K562 (cell line): ENCODE data around the gene ZBTB18. TPM values are rescaled to one million over a fixed set of nuclear protein-coding genes. Genes with fewer than 3 reads are reported as not detected.

Source experiments
- ATAC-seq: fragments of 200-7000 bp; cut with Tn5 transposase; 3 replicates; pipeline ENCODE4 v1.9.1; 2020; ENCODE audit warnings: moderate library complexity
- BruUV-seq: library from RNA; stranded (reverse); fragments of 400-500 nt; replicated peaks from 2 replicates; lab custom pipeline; 2021; lab: Mats Ljungman, UMichigan
- CTCF ChIA-PET: fragments of 300-600 bp; formaldehyde crosslinking; extraction: SDS; loops from one replicate; lab custom pipeline; 2021; ENCODE audit warnings: low intra/inter-chr PET ratio; lab: Yijun Ruan, JAX
- POLR2A ChIA-PET: fragments of 300-600, 350-650 bp; sonication (Branson Sonifier 250); formaldehyde crosslinking; extraction: SDS; loops from one replicate; lab custom pipeline; 2021; ENCODE audit warnings: antibody characterized with exemption, inconsistent platforms; lab: Yijun Ruan, JAX
- DNase-seq, 4 experiments: peaks; one replicate each; pipeline versions ENCODE4 v3.0.0 to v3.0.0-alpha.2; 2011 to 2018; ENCODE audit warnings: low spot score in 3 of 4, mixed read lengths in 3 of 4; ENCODE audit errors: extremely low read depth in 1 of 4
- FAIRE-seq: peaks from 2 replicates; lab custom pipeline; 2011; peaks lifted over from hg19 to GRCh38; lab: Jason Lieb, UNC
- H2AFZ ChIP-seq: 2 replicates; pipeline ENCODE4 v1.6.0; 2011; ENCODE audit warnings: low read depth, low read length, control low read depth, inconsistent platforms
- H3K27ac ChIP-seq: fragments of 200-600 bp; 3 replicates; pipeline ENCODE4 v1.8.0; 2011; ENCODE audit warnings: low read depth, mild to moderate bottlenecking, control low read depth, inconsistent platforms, low read length, moderate library complexity, mixed read lengths; ENCODE audit errors: extremely low read depth
- H3K27me3 ChIP-seq, 2 experiments: fragments of 300-600 bp in 1 of 2; 2 replicates in 1 of 2; 3 replicates in 1 of 2; pipeline versions ENCODE4 v1.6.0 to v1.8.0; 2011; ENCODE audit warnings: inconsistent platforms in 2 of 2, low read length in 2 of 2, mild to moderate bottlenecking in 1 of 2, mixed read lengths in 1 of 2, moderate library complexity in 1 of 2; ENCODE audit not compliant: control insufficient read depth in 2 of 2, insufficient read depth in 2 of 2
- H3K36me3 ChIP-seq: fragments of 300-600 bp; 3 replicates; pipeline ENCODE4 v1.8.0; 2011; ENCODE audit warnings: mild to moderate bottlenecking, low read length, inconsistent platforms; ENCODE audit not compliant: control insufficient read depth, insufficient read depth
- H3K4me1 ChIP-seq, 2 experiments: fragments of 200-600 bp in 1 of 2; replicated peaks in 1 of 2; 2 replicates in 1 of 2; 3 replicates in 1 of 2; pipeline versions ENCODE4 v1.5.1 to v1.8.0; 2011; ENCODE audit warnings: inconsistent platforms in 2 of 2, low read length in 2 of 2, mild to moderate bottlenecking in 1 of 2, mixed read lengths in 1 of 2, moderate library complexity in 1 of 2; ENCODE audit not compliant: control insufficient read depth in 2 of 2, insufficient read depth in 2 of 2
- H3K4me2 ChIP-seq: 2 replicates; pipeline ENCODE4 v1.6.1; 2011; ENCODE audit warnings: low read length, control low read depth, inconsistent platforms, mixed read lengths; ENCODE audit not compliant: insufficient read depth
- H3K4me3 ChIP-seq: fragments of 200-600 bp; sonication (generic), shearing (Covaris generic); 2 replicates; pipeline ENCODE4 v1.5.1; 2016; ENCODE audit warnings: control low read depth, inconsistent platforms
- H3K79me2 ChIP-seq: fragments of 200-600 bp; 3 replicates; pipeline ENCODE4 v1.8.0; 2011; ENCODE audit warnings: low read length, inconsistent platforms; ENCODE audit not compliant: control insufficient read depth, insufficient read depth
- H3K9ac ChIP-seq, 2 experiments: 2 replicates each; pipeline versions ENCODE4 v1.6.0 to v1.6.1; 2011; ENCODE audit warnings: low read depth in 2 of 2, low read length in 2 of 2, control low read depth in 1 of 2, inconsistent platforms in 1 of 2, mild to moderate bottlenecking in 1 of 2, mixed read lengths in 1 of 2; ENCODE audit not compliant: insufficient read depth in 1 of 2
- H3K9me1 ChIP-seq: one replicate; pipeline ENCODE4 v1.6.0; 2011; ENCODE audit warnings: inconsistent platforms, mild to moderate bottlenecking, low read length, moderate library complexity; ENCODE audit not compliant: control insufficient read depth, insufficient read depth
- H3K9me3 ChIP-seq: replicated peaks from 2 replicates; pipeline ENCODE4 v1.5.1; 2011; ENCODE audit warnings: low read depth, low read length, inconsistent platforms; ENCODE audit not compliant: control insufficient read depth, insufficient read depth
- H4K20me1 ChIP-seq: replicated peaks from 2 replicates; pipeline ENCODE4 v1.6.1; 2011; ENCODE audit warnings: low read length, inconsistent platforms, mixed read lengths; ENCODE audit not compliant: control insufficient read depth, insufficient read depth
- IRF2 ChIP-seq: sonication (generic); formaldehyde crosslinking; IDR thresholded peaks from 2 replicates; pipeline ENCODE4 v1.8.1; 2022; ENCODE audit warnings: mild to moderate bottlenecking, missing genetic modification reagents
- WGBS: fragments of 100-300 bp; shearing (Covaris generic); methylation state at CpG from one replicate; pipeline ENCODE4 v1.1.6; 2016; ENCODE audit warnings: low coverage, mixed read lengths; ENCODE audit not compliant: insufficient coverage; ENCODE audit errors: missing lambda C conversion rate; 5-methylcytosine and 5-hydroxymethylcytosine counted together
- in situ Hi-C: fragments of 300-500 bp; cut with MboI; formaldehyde crosslinking; loops from 4 replicates; pipeline ENCODE4 v1.15.0; 2018; ENCODE audit warnings: inconsistent platforms, mixed read lengths
- intact Hi-C: fragments of 100-400 bp; cut with micrococcal nuclease; formaldehyde crosslinking; loops from 2 replicates; pipeline ENCODE4 v1.14.2; 2022
- polyA plus RNA-seq, 8 experiments: library from polyadenylated mRNA; depleted of rRNA in 4 of 8; stranded (reverse) in 5 of 8; unstranded in 3 of 8; fragments of >200 nt; fragmentation: Nextera tagmentation in 2 of 8; fragmentation: Illumina TruSeq in 1 of 8; extraction: Ambion mirVana in 2 of 8; extraction: Trizol in 1 of 8; gene quantifications; 2 replicates each; pipeline versions ENCODE4 v1.2.1 to v1.2.3, GENCODE V29; 2011 to 2014; ENCODE audit warnings: inconsistent platforms in 1 of 8, missing spikeins in 1 of 8
- total RNA-seq, 7 experiments: library from RNA; depleted of rRNA in 6 of 7; stranded (reverse); fragments of >200 nt in 6 of 7; fragmentation: Illumina TruSeq in 2 of 7; extraction: Trizol in 2 of 7; gene quantifications; 2 replicates each; pipeline versions ENCODE4 v1.2.1 to v1.2.3, GENCODE V29; 2011 to 2021; ENCODE audit warnings: low replicate concordance in 1 of 7
- TF ChIP-seq, protein P1 (sequence below), 2 experiments: fragments of 450-650 bp; IDR thresholded peaks; 2 replicates each; pipeline ENCODE4 v1.6.1; 2016
- TF ChIP-seq, protein P2 (sequence below): fragments of 250-450 bp; sonication (Bioruptor Pico); IDR thresholded peaks from 2 replicates; pipeline ENCODE4 v1.5.0; 2021; ENCODE audit warnings: mild to moderate bottlenecking, borderline replicate concordance

Gene ZBTB18
- total and polyA plus RNA-seq, 9 of the 15 experiments (the other 6 are each of a cell fraction or from before 2014, with no cell fraction given), result 0.13 to 2.6 (median 1.6) TPM

DNA sequence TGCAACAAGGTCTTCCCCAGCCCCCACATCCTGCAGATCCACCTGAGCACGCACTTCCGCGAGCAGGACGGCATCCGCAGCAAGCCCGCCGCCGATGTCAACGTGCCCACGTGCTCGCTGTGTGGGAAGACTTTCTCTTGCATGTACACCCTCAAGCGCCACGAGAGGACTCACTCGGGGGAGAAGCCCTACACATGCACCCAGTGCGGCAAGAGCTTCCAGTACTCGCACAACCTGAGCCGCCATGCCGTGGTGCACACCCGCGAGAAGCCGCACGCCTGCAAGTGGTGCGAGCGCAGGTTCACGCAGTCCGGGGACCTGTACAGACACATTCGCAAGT, 3.8 kb downstream of the ZBTB18 start:
- DNase-seq, result no peak
- no peaks in the 10 kb centered on the region for H3K9me3 ChIP-seq
- intact Hi-C loops, result no loop called here
- TF ChIP-seq, protein P1, sequence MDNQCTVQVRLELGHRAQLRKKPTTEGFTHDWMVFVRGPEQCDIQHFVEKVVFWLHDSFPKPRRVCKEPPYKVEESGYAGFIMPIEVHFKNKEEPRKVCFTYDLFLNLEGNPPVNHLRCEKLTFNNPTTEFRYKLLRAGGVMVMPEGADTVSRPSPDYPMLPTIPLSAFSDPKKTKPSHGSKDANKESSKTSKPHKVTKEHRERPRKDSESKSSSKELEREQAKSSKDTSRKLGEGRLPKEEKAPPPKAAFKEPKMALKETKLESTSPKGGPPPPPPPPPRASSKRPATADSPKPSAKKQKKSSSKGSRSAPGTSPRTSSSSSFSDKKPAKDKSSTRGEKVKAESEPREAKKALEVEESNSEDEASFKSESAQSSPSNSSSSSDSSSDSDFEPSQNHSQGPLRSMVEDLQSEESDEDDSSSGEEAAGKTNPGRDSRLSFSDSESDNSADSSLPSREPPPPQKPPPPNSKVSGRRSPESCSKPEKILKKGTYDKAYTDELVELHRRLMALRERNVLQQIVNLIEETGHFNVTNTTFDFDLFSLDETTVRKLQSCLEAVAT (IDR thresholded peaks at IDR 0.05), result no peak
- TF ChIP-seq, protein P2, sequence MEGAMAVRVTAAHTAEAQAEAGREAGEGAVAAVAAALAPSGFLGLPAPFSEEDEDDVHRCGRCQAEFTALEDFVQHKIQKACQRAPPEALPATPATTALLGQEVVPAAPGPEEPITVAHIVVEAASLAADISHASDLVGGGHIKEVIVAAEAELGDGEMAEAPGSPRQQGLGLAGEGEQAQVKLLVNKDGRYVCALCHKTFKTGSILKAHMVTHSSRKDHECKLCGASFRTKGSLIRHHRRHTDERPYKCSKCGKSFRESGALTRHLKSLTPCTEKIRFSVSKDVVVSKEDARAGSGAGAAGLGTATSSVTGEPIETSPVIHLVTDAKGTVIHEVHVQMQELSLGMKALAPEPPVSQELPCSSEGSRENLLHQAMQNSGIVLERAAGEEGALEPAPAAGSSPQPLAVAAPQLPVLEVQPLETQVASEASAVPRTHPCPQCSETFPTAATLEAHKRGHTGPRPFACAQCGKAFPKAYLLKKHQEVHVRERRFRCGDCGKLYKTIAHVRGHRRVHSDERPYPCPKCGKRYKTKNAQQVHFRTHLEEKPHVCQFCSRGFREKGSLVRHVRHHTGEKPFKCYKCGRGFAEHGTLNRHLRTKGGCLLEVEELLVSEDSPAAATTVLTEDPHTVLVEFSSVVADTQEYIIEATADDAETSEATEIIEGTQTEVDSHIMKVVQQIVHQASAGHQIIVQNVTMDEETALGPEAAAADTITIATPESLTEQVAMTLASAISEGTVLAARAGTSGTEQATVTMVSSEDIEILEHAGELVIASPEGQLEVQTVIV (CRISPR knock-in tag), result no peak
- 0 out of 2 replicates have a peak, but pooled peaks have one; percentile 49 for TF ChIP-seq IRF2
- TF ChIP-seq, all 486 proteins: peak for 1
- FAIRE-seq (no peak), ATAC-seq (no peak)
- Histone ChIP-seq H3K79me2 (no peaks in the 10 kb centered on the region), H3K4me1 (peaks cover 2 to 3% of the 10 kb centered on the region in 2 experiments; a peak in 4 of 5 replicates), H3K36me3 (no peaks in the 10 kb centered on the region), H4K20me1 (peaks cover 11% of the 10 kb centered on the region; the same call in 1 of the 2 replicates), H3K9me1 (peaks cover 3% of the 10 kb centered on the region), H3K4me2 (no peak overlapping the region), H3K4me3 (no peak overlapping the region), H3K9ac (no peak overlapping the region), H2AFZ (no peak overlapping the region), H3K27me3 (peaks cover 17 to 18% of the 10 kb centered on the region in 2 experiments), H3K27ac (no peak overlapping the region)
- POLR2A ChIA-PET, result interaction anchor here (0.6 kb wide), 1 partner anchor 141 kb away, joined by 4 read pairs; no protein-coding TSS in a partner anchor
- BruUV-seq, result no TSS peak
- 85% methylated on average over 25 of the region's 27 CpGs for WGBS
- CTCF ChIA-PET, result no interaction called here
- in situ Hi-C loops, result no loop called here
